Left renal cortex interstitium (tissue), 4 donors: ENCODE data around the gene ITIH5. TPM values are rescaled to one million over a fixed set of nuclear protein-coding genes. Genes with fewer than 3 reads are reported as not detected.

Experiments
- DNase-seq, 4 donors: peaks; one replicate each; pipeline ENCODE4 v3.0.0-alpha.2; 2013; ENCODE audit warnings: low read depth in 4 of 4, low spot score in 2 of 4, missing footprints in 1 of 4
- polyA plus RNA-seq, 4 donors: library from polyadenylated mRNA; unstranded; fragments of 120-200 nt; gene quantifications; one replicate each; pipeline ENCODE4 v1.2.1, GENCODE V29; 2013; ENCODE audit not compliant: insufficient read length in 4 of 4

ITIH5 gene
- polyA plus RNA-seq, 4 donors, result 19.7 to 24.6 (median 22.5) TPM

DNA sequence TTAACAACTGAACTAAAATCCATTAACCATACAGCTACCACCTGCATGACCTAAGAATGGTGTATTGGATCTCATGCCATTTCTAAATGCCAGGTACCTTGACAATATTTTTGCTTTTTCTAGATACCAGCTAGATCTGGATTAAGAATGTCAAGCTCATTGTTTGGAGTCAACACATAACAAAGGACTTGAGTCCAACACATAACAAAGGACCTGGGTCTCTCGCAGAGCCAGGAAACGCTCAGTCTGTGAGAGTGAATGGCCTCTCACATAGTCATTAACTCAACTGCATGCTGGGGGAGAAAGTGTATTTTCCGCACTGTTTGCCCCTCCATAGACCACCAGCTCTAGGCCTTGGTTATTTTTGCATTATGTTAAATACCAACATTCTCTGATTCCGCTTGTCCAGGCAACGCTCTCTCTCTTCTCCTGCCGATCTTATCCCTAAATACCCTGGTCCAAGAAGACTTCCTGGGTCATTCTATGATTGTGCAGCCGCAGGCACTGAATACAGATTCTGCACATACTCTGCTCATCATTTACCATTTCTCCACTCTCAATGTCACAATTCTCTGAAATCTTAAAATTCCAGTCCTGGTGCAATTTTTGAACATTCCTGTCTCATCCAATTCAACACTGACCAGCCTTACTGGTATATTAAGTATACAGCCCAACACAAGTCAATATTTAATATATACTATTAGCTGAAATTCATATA lies 31.2 kb downstream of the ITIH5 start:
- no peak for DNase-seq

DNA sequence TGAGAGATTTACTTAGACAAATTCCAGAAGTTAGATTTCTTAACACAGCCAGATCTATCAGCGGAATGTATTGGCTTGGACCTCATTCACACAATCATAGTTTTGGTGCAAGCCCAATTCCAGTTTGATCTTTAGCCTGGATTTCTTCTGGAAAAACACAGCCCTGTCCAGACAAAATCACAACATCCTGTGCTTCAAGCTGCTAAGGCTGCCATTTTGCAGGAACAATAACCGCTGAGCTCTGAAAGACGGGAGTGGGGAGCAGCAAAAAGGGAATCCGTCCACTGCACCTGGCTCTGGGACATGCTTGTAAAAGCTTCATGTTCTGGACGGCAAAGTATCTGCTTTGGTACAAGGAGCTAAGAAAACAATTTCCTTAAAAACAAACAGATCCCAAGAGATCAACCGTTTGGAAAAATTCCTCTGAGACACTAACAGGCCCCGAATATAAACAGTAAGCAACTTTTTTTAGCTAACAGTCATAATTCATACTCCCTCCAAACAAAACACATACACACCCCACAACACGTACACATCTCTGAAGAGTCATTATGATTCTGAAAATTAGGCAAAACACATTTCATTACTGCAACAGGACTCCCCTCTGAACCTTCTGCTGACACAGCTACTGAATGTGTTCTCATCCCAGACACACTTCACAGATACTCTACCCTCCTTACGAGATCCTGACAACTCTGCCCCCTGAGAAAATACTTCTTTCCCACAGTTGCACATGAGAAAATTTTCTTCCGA lies 32.4 kb downstream of the ITIH5 start:
- no peak for DNase-seq

DNA sequence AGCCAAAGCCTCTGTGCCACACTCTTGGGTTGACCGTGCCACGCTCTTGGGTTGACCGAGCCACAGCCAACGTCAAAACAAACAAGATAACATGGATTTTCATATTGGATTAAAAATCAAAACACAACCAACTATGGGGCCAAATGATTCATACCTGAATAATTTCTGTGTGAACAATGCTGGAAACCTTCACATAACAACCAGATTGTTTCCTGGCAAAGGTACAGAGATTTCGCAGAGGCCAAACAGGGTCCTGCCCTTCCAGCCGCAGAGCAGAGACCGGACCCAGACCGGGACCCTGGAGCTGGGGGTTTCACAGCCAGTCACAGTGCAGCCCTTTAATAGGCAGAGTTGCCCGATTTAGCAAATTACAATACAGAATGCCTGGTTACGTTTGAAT lies 40.5 kb downstream of the ITIH5 start:
- no peak for DNase-seq

- no peak for DNase-seq
Measured at GRCh38 chr10:7625836-7626235, 40.9 kb downstream of the ITIH5 start.

DNA sequence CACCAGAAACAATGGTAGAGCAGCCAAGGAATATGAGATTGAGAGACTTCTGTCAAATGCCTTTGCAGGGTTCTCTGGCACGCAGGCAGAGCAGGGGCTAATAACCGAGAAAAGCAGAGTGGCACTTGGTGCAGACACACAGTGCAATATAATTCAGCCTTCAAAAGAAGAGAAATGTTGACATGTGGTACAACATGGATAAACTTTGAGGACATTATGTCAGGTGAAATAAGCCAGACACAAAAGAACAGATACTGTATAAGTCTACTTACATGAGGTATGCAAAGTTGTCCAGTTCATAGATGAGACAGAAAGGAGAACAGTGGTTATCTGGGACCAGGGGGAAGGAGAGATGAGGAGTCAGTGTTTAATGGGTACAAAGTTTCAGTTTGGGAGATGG lies 41.8 kb downstream of the ITIH5 start:
- no peak for DNase-seq

- DNase-seq, result no peak
Measured at GRCh38 chr10:7622969-7623368, 43.8 kb downstream of the ITIH5 start.

- no peak for DNase-seq
Measured at GRCh38 chr10:7618461-7618860, 48.3 kb downstream of the ITIH5 start.

DNA sequence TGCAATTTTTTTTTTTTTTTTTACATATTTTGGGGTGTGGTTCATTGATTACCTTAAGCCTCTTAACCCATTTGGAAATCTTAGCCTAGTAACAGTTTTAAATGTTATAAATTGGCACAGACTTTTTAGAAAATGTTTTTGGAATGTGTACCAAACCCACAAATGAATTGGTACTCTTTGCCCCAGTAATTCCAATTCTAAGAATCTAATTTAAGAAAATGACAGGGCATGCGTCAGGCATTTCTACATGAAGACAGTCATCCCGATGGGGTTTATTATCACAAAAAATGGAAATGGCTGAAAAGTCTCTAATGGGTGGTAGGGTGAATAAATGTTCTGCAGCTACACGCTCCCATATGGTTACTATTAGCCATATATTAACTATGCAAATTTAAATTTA lies 54.9 kb downstream of the ITIH5 start:
- no peak for DNase-seq

GRCh38 chr10:7610651-7611389 lies 55.9 kb downstream of the ITIH5 start:
- DNase-seq, result no peak

- DNase-seq, result no peak
Measured at GRCh38 chr10:7610026-7610425, 56.7 kb downstream of the ITIH5 start.

DNA sequence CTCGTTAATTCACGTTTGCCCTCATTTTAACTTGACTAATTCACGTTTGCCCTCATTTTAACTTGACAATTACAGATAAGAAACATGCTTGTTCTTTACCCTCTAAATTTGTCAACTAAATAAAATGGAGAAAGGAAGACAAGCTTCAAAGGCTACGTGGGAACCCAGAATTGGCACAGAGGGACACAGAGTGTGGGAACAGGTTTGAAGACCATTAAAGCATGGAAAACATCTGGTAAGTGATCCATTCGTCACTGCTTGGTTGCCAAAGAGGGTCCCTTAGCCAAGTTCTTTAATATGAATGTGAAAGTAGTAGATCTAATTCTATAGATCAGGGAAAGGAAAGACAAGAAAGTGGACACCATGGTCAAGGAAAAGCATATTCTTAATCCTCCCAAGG lies 57.2 kb downstream of the ITIH5 start:
- no peak for DNase-seq

- no peak for DNase-seq
Measured at GRCh38 chr10:7608001-7608400, 58.8 kb downstream of the ITIH5 start.

- no peak for DNase-seq
Measured at GRCh38 chr10:7606951-7607404, 59.8 kb downstream of the ITIH5 start.

- no peak for DNase-seq
Measured at GRCh38 chr10:7605565-7606295, 61.0 kb downstream of the ITIH5 start.

DNA sequence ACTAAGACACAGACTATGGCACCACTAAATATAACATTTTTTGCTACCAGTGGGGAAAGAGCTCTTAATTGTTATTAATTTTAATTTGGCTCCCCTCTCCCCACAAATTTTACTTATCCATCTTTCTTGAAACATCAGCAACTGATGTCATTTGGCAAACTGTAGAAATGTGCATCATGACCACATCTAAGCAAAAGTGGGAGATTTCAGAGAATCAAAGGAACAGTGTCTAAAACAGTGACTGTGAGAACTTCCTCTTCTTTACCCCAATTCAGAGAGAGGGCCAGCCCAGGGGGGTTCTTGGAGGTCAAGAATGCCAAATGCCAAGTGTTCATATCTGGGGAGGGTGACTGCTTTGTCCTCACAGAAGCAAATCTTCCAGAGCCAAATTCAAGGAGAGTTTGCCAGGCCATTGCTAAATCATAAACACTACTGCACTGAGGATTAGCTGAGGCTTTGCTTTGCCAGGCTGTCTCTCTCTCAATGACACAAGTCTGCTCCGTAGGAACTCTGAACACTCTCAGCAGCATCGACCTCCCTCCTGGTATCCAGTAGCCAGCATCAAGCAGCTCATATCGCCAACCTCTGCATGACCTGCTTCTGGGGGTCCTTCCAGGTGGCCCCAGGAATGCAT lies 65.6 kb downstream of the ITIH5 start:
- no peak for DNase-seq

GRCh38 chr10:7598771-7599170 lies 68.0 kb downstream of the ITIH5 start:
- DNase-seq, result no peak

DNA sequence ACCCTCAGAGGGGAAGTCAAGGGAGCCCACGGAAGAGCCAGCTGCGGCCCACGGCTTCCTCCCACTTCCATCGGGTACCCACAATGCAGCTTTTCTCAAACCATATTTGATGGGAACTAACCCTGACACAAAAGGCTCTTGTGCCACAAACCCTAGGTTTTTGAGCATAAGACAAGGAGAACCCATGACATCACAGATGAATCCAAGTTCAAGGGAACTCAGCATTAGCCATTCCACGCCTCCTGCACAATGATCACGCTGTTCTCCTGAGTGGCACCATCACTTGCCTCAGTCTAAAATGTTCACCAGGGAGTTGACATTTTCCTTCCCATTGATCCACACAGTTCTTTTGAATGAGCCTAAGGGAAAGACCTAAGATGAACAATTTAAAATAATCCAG lies 70.4 kb downstream of the ITIH5 start:
- DNase-seq, result no peak

GRCh38 chr10:7593905-7594304 lies 72.9 kb downstream of the ITIH5 start:
- DNase-seq, result no peak

DNA sequence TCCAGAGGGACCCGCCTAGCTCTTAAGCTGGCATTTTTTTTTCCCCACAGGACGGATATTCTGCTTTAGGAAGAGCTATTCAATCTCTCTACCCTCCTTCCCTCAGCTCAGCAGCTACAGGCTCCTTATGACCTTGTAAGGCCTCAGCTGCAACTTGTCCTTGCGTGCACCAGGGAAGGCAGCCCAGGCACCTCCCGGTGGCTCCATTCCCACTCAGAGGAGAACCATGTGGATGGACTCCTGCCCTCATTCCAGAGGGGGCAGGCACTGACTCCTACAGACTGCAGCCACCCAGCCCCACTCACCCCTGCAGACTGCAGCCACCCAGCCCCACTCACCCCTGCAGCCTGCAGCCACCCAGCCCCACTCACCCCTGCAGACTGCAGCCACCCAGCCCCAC lies 73.7 kb downstream of the ITIH5 start:
- DNase-seq, result no peak

DNA sequence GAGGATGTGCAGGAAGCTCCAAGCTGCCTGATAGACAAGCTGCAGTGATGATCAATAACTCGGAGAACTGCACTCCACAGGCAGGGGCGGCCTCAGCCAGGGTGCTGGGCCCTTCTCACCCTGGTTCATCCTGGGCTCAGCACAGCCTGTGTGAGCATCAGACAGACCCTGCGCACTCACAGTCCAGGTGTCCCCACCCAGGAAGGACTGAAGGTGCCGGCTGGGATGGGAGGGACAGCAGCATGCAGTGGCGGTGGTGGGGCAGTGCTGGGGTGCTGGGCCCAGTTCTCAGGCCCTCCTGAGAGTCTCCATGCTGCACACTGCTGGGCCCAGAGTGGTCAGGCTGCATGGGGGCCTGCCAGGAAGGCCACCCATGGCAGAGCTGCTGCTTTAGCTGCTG lies 74.1 kb downstream of the ITIH5 start:
- DNase-seq, result no peak
